HG03066 (cell line): ENCODE data around the gene MS4A5.
A peak's percentile ranks its signal among the peaks of the same experiment; 100 is the strongest.
"Not testable (repeated sequence)": the region's sequence is repeated elsewhere in the genome, so short reads cannot be mapped to it uniquely, and the experiment has no call there.

Experiments used
- ATAC-seq: cut with Tn5 transposase; IDR thresholded peaks from one replicate; pipeline ENCODE4 v1.9.1; 2021; ENCODE audit warnings: low read depth; ENCODE audit not compliant: unreplicated experiment

Gene MS4A5

GRCh38 chr11:60429272-60429671, at the start of gene MS4A5:
Gene MS4A5 (plus strand): TSS chr11:60429572. CDS start chr11:60429675, 103 bp downstream.
- ATAC-seq: no peak

- ATAC-seq: peak; percentile 80
These were observed 40.0 kb upstream of the MS4A5 start for GRCh38 chr11:60389279-60389910.

- no peak for ATAC-seq
These were observed 39.0 kb upstream of the MS4A5 start for GRCh38 chr11:60390419-60390818.

GRCh38 chr11:60392361-60392760, 37.0 kb upstream of the MS4A5 start:
- ATAC-seq: no peak

GRCh38 chr11:60393016-60393415, 36.4 kb upstream of the MS4A5 start:
- no peak for ATAC-seq

- ATAC-seq: no peak
These were observed 34.5 kb upstream of the MS4A5 start for GRCh38 chr11:60394666-60395380.

GRCh38 chr11:60396382-60396781, 33.0 kb upstream of the MS4A5 start, which contains the start of gene MS4A14:
Gene MS4A14 (plus strand): TSS chr11:60396459. CDS start chr11:60396579, 120 bp downstream.
- ATAC-seq: peak; percentile 13

- peak; percentile 85 for ATAC-seq
These were observed 32.6 kb upstream of the MS4A5 start for GRCh38 chr11:60396799-60397198.

- ATAC-seq: no peak
These were observed 9.4 kb upstream of the MS4A5 start for GRCh38 chr11:60420015-60420414.

GRCh38 chr11:60422609-60423008, 6.8 kb upstream of the MS4A5 start:
- no peak for ATAC-seq

GRCh38 chr11:60428517-60428916, 855 bp upstream of the MS4A5 start:
- no peak for ATAC-seq

GRCh38 chr11:60431251-60431650, 1.9 kb downstream of the MS4A5 start:
- no peak for ATAC-seq

- no peak for ATAC-seq
These were observed 4.0 kb downstream of the MS4A5 start for GRCh38 chr11:60433401-60433800.

- no peak for ATAC-seq
These were observed 17.7 kb downstream of the MS4A5 start for GRCh38 chr11:60447070-60447469.

- no peak for ATAC-seq
These were observed 18.5 kb downstream of the MS4A5 start for GRCh38 chr11:60447846-60448245.

- ATAC-seq: not testable (repeated sequence)
These were observed 21.8 kb downstream of the MS4A5 start for GRCh38 chr11:60451185-60451584.

- no peak for ATAC-seq
These were observed 24.8 kb downstream of the MS4A5 start for GRCh38 chr11:60454212-60454611.

GRCh38 chr11:60455531-60456042, 26.2 kb downstream of the MS4A5 start, which contains the start of gene MS4A1:
Gene MS4A1 (plus strand): TSS chr11:60455847. CDS start chr11:60462375, 6,528 bp downstream.
- ATAC-seq: peak; percentile 80

- peak; percentile 41 for ATAC-seq
These were observed 28.2 kb downstream of the MS4A5 start for GRCh38 chr11:60457576-60457975.

GRCh38 chr11:60459345-60459744, 30.0 kb downstream of the MS4A5 start:
- ATAC-seq: no peak

- no peak for ATAC-seq
These were observed 39.5 kb downstream of the MS4A5 start for GRCh38 chr11:60468829-60469228.

GRCh38 chr11:60469723-60470122, 40.4 kb downstream of the MS4A5 start:
- no peak for ATAC-seq
